HG03457 (cell line): ENCODE measurements around the gene TTC28.
"Not testable (repeated sequence)": the region's sequence is repeated elsewhere in the genome, so short reads cannot be mapped to it uniquely, and the experiment has no call there.

Source experiments
- ATAC-seq: cut with Tn5 transposase; IDR thresholded peaks from one replicate; pipeline ENCODE4 v1.9.1; 2021; ENCODE audit warnings: moderate number of reproducible peaks; ENCODE audit not compliant: unreplicated experiment

Gene TTC28

DNA sequence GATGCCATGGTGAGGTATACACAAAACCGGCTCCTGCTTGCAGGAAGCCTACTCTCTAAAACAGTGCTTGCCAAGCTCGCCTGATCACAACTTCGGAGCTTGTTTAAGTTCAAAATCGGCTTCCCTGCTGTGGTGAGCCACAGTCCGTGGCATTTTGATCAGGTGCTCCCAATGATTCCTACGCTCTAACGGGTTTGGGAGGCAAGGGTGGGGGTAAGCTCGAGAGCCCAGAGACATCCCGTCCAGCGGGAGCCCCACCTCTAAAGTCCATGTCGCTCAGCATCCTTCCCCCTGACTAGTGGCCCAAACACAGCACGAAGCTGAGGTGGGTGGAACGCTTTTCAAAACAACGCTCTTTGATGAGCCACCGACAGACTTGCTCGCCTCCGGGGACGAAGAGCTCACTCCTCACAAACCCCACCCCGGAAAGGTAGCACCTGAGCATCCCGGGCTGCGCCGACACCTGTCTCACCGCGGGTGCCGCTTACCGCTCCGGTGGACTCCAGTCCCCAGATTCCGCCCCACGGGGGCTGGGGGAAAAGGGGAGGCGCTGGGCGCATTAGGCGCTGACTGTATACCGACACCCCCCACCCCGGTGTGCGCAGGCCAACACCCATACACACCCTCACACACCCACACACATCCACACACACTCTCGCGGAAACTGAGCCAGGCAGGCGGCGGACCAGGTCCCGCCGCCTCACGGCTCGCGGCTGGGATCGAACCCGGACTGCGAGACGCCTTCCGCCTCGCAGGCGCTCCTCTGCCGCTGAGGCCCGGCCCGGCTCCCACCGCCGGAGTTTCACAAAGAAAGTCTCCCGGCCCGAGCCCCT lies 646 bp downstream of the TTC28 start:
- not testable (repeated sequence) for ATAC-seq

DNA sequence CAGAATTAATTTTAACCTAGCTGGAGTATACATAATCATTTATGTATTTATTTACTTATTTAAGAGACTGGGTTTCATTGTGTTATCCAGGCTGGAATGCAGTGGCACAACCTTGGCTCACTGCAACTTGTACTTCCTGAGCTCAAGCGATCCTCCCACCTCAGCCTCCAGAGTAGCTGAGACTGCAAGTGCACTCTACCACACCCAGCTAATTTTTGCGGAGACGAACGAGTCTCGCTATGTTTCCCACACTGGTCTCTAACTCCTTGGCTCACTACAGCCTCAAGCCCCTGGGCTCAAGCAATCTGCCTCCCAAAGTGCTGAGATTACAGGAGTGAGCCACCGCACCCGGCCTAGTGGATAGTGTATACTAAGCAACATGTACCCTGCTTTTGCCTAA lies 1.5 kb downstream of the TTC28 start:
- not testable (repeated sequence) for ATAC-seq

DNA sequence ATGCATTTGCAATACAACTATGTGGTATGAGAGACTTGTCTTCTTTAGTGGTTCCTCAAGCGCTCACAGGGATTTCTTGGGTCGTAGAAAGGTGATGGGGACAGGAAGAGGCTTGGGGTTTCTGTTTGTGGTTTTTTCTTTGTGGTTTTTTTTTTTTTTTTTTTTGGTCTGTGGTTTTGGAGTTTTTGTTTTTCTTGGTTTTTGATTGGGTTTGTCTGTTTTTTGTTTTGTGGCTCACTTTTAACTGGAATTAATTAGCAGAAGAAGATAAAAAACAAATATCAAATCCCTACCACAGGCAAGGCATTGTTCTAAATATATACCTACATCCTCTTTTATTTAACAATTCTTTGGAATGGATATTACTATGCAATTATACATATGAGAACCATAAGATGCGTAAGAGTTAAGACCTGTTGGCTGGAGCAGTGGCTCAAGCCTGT lies 5.5 kb downstream of the TTC28 start:
- ATAC-seq, result no peak

DNA sequence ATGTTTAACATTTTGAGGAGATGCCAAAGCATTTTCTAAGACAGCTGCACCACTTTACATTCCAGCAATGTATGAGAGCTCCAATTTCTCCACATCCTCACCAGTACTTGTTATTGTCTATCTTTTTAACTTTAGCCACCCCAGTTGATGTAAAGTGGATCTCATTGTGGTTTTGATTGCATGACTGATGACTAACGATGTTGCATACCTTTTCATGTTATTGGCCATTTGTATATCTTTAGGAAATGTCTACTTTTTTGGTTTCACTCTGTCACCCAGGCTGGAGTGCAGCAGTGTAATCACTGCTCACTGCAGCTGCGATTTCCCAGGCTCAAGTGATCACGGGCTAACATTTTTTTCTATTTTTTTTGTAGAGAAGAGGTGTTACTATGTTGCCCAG lies 8.9 kb downstream of the TTC28 start:
- no peak for ATAC-seq

DNA sequence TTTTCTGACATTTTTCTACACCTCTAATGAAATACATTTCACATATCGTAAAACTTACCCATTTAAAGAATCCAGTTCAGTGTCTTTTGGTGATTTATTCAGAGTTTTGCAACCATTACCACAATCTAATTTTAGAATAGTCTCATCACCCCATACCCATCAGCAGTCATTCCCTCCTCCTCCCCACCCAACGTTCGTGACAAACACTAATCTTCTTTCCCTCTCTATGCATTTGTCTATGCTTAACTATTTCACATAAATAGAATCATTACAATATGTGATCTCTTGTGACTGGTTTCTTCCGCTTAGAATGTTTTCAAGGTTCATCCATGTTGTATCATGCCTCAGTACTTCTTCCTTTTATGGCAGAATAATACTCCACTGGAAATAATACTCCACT lies 9.5 kb downstream of the TTC28 start:
- ATAC-seq, result no peak

DNA sequence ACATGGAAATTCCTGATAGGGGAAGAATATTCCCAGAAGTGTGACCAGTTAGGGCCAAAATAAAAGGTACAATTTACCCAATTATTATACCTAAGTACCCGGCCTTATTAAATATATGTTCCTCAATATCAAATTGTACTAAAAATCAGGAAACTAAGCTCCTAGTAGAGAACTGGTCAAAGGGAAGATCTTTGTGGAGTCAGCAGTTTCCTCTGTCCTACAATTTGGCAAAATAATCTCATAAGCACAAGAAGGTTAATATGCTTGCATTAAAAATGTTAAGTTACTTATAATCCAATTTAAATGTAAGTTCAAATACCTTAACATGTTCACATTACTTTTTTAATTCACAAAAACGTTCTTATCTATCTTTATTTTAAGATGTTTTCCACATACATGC lies 10.3 kb downstream of the TTC28 start:
- no peak for ATAC-seq

DNA sequence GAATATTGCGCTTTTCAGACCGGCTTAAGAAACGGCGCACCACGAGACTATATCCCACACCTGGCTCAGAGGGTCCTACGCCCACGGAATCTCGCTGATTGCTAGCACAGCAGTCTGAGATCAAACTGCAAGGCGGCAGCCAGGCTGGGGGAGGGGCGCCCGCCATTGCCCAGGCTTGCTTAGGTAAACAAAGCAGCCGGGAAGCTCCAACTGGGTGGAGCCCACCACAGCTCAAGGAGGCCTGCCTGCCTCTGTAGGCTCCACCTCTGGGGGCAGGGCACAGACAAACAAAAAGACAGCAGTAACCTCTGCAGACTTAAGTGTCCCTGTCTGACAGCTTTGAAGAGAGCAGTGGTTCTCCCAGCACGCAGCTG lies 16.1 kb downstream of the TTC28 start:
- ATAC-seq, result not testable (repeated sequence)

DNA sequence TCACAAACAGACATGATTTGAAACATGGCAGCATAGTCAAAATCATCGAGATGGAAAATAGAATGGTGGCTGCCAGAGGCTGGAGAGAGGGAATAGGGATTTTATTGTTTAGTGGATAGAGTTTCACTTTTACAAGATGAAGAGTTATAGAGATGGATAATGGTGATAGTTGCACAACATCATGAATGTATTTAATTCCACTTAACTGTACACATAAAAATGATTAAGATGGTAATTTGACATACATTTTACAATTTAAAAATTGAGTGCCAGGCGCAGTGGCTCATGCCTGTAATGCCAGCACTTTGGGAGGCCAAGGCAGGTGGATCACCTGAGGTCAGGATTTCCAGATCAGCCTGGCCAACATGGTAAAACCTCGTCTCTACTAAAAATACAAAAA lies 21.2 kb downstream of the TTC28 start:
- ATAC-seq, result no peak

DNA sequence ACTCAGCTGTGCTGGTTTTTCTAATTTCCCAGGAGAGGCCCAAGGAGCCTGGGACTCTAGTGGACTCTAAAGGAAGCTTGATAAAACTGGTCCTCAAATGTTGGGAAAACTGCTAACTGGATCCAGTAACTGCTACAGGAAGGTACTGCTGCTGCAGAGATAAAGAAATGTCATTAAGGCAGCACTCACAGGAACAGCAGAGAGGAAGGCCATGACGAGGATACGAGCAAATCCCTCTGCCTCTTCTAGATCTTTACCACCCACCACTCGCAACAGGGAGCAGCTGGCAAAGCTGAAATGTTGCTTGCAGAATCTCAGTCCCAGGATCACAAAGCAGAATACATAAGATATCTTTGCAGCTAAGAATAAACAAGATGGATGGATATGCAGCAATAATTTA lies 23.5 kb downstream of the TTC28 start:
- ATAC-seq, result no peak

DNA sequence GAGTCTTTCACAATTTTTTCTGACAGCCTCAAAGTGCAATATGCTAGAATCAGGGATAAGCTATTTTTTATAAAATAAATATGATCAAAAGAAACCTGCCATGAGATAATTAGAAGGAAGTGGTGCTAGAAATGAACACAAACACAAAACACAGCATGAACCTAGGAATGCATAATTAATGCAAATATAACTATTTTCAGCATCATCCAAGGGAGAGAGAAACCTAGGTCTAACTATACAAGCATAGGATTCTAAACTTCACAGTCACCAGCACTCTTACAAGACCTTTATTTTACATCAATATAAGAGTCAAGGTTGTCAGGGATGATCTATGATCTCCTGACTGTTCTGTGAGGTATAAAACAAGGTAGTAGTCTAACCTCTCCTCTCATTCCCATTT lies 29.2 kb downstream of the TTC28 start:
- no peak for ATAC-seq

DNA sequence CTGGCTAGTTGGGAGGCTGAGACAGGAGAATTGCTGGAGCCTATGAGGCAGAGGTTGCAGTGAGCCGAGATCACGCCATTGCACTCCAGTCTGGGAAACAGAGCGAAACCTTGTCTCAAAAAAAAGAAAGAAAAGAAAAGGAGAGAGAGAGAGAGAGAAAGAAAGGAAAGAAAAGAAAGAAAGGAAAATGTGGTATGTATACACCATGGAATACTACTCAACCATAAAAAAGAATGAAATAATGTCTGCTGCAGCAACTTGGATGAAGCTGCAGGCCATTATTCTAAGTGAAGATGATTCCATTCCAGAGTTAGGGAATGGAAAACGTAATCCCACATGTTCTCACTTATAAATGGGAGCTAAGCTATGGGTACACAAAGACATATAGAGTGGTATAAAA lies 30.8 kb downstream of the TTC28 start:
- ATAC-seq, result no peak

DNA sequence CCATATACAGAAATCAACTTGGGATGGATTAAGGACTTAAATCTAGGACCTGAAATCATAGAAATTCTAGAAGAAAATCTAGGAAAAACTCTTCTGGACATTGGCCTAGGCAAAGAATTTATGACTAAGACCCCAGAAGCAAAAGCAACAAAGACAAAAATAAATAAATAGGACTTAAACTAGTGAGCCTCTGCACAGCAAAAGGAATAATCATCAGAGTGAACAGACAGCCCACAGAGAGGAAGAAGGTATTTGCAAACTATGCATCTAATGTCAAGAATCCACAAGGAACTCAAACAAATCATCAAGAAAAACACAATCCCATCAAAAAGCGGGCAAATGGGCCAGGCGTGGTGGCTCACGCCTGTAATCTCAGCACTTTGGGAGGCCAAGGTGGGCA lies 32.4 kb downstream of the TTC28 start:
- no peak for ATAC-seq

DNA sequence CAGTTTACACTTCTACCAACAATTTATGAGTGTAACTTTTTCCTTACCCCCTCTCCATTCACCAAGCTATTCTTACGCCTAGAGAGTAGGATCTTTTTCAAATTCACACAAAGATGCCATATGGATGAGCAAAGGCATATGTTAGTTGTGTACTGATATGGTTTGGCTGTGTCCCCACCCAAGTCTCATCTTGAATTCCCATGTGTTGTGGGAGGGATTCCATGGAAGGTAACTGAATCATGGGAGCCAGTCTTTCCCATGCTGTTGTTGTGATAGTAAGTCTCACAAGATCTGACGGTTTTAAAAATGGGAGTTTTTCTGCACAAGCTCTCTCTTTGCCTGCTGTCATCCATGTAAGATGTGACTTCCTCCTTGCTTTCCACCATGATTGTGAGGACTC lies 40.3 kb downstream of the TTC28 start:
- no peak for ATAC-seq

DNA sequence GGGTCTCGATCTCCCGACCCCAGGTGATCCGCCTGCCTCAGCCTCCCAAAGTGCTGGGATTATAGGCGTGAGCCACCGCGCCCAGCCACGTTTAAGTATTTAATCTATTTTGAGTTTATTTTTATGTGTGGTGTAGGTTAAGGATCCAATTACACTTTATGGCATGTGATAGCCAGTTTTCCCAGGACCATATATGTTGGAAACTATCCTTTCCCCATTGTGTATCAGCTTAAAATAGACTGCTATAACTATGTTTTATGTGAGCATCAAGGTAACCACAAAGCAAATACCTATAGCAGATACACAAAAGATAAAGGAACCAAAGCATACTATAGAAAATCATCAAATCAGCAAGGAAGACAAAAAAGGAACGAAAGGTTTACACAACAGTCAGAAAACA lies 42.4 kb downstream of the TTC28 start:
- ATAC-seq, result no peak

DNA sequence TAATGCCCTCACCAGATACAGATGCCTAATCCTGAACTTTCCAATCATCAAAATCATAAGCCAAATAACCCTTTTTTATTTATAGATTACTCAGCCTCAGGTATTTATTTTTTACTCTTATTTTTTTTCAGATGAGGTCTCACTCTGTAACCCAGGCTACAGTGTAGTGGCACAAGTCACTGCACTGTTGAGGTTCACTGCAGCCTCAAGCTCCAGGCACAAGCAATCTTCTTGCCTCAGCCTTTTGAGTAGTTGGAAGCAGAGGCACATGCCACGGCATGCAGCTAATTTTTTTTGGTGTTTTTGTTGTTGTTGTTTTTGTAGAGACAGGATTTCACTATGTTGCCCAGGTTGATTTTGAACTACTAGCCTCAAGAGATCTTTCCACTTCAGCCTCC lies 49.5 kb downstream of the TTC28 start:
- ATAC-seq, result no peak

DNA sequence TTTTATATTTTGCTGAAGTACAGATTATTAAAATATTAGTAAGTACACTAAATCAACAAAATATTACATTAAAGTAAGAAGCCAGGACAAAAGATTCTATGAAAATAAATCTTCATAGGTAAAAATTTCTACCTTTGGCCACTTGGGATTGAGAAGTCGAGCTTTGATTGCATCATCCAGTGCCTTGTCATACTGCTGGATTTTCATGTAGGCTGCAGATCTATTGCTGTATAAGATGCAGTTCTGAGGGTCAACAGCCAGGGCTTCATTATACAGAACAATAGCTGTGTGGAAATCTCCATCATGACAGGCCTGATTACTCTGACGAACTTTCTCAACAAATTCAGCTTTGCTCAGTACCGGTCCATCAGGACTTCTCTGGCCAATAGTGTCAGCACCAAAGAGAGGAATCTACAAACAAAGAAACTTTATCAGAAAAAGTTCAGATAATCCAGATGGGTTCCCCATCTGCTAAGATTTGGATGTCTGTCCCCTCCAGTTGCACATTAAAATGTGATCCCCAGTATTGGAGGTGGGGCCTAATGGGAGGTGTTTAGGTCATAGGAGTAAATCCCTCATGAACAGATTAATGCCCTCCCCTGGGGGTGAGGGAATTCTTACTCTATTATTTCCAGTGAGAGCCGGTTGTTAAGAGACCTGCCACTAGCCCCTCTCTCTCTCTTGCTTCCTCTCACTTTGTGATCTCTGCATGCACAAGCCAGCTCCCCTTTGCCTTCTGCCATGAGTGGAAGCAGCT lies 50.0 kb downstream of the TTC28 start:
- no peak for ATAC-seq

DNA sequence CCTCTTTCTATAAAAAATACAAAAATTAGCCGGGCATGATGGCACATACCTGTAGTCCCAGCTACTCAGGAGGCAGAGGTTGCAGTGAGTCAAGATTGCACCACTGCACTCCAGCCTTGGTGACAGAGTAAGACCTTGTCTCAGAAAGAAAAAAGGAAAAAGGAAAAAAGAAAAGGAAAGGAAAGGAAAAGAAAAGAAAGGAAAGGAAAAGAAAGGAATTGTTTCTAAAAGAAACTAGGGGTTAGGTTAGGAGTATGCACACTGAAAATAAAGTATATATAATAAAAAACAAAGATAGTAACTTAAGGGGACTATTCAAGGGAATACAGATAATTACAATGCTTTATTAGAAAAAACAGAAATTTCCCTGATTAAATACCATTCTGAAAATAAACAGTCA lies 50.9 kb downstream of the TTC28 start:
- no peak for ATAC-seq

DNA sequence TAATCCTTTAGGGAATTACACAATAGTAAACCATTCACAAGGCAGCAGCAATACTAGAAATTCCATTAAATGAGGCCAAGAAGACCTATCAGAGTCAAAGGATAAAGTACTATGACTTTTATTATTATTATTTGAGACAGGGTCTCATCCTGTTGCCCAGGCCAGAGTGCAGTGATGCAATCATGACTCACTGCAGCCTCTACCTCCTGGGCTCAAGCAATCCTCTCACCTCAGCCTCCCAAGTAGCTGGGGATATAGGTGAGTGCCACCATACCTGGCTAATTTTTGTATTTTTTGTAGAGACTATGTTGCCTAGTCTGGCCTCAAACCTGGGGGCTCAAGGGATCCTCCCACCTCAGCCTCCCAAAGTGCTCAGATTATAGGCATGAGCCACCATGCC lies 51.8 kb downstream of the TTC28 start:
- no peak for ATAC-seq

DNA sequence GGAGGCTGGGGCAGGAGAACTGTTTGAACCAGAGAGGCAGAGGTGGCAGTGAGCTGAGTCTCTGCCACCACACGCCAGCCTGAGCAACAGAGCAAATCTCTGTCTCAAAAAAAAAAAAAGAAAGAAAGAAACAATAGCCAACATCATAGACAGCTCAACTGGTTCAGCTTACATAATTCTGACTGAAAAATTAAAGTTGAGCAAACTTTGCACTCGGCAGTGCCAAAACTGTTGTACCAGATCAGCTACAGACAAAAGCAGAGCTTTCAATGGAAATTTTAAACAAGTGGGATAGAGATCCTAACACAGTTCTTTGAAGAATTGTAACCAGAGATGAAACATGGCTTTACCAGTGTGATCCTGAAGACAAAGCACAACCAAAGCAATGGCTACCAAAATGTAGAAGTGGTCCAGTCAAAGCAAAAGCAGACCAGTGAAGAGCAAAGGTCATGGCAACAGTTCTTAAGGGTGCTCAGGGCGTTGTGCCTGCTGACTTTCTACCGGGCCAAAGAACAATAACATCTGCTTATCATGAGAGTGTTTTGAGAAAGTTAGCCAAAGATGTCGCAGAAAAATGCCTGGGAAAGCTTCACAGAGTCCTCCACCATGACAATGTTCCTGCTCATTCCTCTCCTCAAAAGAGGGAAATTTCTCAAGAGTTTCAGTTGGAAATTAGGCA lies 59.3 kb downstream of the TTC28 start:
- ATAC-seq, result no peak

DNA sequence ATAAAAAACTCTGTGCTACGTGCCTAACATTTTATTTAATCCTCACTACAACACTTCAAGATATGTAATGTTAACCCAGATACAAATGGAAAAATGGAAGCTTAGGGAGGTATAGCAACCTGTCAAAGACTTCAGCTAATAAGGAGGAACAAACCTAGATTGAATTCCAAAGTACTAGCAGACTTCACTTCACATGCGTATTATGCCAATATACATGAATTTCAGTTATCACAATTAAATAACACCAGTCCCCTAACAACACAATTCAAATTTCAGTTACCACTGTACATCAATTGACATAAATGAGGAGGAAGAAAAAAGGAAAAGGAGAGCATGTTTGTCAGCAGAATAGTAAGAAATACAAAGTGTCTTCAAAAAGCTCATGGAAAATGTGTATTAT lies 60.4 kb downstream of the TTC28 start:
- no peak for ATAC-seq

DNA sequence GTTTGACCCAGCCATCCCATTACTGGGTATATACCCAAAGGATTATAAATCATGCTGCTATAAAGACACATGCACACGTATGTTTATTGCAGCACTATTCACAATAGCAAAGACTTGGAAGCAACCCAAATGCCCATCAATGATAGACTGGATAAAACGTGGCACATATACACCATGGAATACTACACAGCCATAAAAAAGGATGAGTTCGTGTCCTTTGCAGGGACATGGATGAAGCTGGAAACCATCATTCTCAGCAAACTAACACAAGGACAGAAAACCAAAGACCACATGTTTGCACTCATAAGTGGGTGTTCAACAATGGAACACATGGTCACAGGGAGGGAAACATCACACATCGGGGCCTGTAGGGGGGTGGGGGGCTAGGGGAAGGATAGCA lies 64.2 kb downstream of the TTC28 start:
- ATAC-seq, result not testable (repeated sequence)

DNA sequence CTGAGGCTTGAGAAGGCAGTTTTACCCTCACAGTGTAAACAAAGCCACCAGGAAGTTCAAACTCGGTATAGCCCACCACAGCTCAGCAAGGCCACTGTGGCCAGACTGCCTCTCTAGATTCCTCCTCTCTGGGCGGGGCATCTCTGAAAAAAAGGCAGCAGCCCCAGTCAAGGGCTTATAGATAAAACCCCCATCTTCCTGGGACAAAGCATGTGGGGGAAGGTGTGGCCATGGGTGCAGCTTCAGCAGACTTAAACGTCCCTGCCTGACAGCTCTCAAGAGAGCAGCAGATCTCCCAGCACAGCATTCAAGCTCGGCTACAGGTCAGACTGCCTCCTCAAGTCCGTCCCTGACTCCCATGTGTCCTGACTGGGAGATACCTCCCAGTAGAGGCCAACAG lies 69.7 kb downstream of the TTC28 start:
- no peak for ATAC-seq
